CD4-positive, alpha-beta T cell treated with Interleukin-2 at 100 ng/mL for 4 hours (primary cell): ENCODE results near the gene ANKRD33B.

ENCODE experiments used
- DNase-seq: peaks from one replicate; pipeline ENCODE4 v3.0.0-alpha.2; 2020; ENCODE audit warnings: low spot score

Gene ANKRD33B

GRCh38 chr5:10700516-10700915 lies 136.6 kb downstream of the ANKRD33B start:
- DNase-seq = no peak

DNA sequence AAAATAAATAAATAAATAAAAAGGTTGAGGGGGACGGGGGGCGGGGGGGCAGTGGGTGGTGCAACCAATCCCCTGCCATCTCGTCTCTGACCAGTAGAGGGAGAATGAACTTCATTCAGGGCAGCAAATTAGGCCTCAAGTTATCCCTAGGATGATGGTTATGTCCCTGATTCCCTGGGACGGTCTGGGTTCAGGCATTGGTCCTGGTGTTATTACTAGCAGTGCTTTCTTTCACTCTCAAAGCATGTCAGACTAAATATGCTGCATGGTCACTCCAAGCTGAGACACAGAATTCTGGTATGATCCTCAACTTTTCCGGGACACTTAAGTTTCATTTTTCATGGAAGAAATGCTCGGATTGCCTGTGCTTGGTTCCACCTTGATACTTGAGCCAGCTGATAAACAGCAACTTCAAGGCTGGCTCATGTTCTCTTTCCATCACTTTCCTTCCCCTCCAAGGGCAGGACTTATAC lies 137.7 kb downstream of the ANKRD33B start:
- peak; percentile 41 for DNase-seq

- no peak for DNase-seq
Measured at GRCh38 chr5:10702040-10702629, 138.3 kb downstream of the ANKRD33B start.

- DNase-seq = no peak
Measured at GRCh38 chr5:10702911-10703491, 139.1 kb downstream of the ANKRD33B start.

- no peak for DNase-seq
Measured at GRCh38 chr5:10703676-10704075, 139.8 kb downstream of the ANKRD33B start.

DNA sequence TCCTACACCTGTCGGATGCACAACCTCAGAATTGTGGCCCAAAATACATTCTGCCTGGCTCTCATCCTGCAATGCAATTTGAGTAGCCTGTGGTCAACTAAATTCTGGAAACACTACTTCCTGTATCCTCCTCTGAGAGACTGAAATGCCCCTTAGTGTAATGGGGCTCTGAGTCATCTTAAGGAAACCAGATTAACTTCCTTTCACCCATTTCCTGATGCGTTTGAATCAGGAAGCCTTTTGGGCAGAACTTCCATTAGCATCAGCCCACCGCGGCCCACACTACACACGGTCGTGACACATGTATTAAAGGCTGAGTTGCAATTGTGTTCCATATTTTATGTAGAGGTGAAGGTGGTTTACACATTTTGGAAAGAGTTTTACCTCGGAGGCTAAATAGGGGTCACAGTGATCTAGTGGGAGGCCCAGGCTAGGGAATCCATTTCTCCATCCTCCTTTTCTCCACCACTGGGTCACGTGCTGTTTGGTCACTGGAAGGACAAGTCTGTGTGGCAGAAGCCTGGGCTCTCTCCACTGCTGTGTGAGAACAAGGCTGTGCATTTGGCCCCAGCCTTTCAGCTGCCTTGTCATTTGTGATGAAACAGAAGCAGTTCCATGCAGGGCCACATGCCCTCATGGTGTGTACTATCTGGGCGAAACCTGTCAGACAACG lies 141.2 kb downstream of the ANKRD33B start:
- peak; percentile 16 for DNase-seq

- DNase-seq = no peak
Measured at GRCh38 chr5:10705747-10706146, 141.9 kb downstream of the ANKRD33B start.

- DNase-seq = no peak
Measured at GRCh38 chr5:10706326-10706725, 142.5 kb downstream of the ANKRD33B start.
